DMS153 treated with DMSO at 0.1 percent for 48 hours (cell line): ENCODE data around the gene MAFG.
"Not testable (repeated sequence)": the region's sequence is repeated elsewhere in the genome, so short reads cannot be mapped to it uniquely, and the experiment has no call there.

Source experiments
- DNase-seq: peaks from one replicate; lab custom pipeline; 2025; ENCODE audit not compliant: unreplicated experiment; lab: John Stamatoyannopoulos, UW

MAFG gene

DNA sequence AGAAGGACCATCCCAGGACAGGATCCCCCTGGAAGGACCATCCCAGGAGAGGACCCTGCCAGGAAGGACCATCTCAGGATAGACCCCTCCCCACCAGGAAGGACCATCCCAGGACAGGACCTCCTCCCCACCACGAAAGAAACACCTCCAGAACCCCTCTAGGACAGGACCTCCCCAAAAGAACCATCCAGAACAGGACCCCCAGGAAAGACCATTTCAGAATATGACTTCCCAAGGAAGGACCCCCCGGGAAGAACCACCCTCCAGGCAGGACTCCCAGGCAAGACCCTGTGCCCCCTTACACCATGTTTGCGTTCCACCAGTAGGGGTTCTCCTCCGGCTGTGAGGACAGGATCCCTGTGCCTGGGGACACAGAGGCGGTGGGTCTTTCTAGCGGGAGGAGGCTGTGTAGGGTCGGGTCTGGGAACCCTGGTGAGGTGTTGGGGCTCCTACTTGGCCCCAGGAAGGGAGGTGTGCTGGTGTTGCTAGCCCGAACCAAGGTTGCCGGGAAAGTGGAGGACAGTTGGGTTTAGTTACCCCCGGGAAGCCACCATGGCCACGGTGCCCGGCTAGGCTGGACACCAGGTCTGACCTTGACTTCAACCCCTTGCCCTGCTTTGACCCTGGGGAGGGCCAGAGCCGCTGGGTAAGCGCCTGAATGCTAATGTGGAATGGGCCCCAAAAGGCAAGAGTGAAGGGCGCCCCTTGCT, 31.3 kb upstream of the MAFG start:
- DNase-seq = no peak

GRCh38 chr17:81957691-81958432, 30.3 kb upstream of the MAFG start:
- no peak for DNase-seq

- DNase-seq = no peak
Measured at GRCh38 chr17:81956607-81957589, 29.4 kb upstream of the MAFG start.

GRCh38 chr17:81955756-81956544, 28.4 kb upstream of the MAFG start:
- no peak for DNase-seq

DNA sequence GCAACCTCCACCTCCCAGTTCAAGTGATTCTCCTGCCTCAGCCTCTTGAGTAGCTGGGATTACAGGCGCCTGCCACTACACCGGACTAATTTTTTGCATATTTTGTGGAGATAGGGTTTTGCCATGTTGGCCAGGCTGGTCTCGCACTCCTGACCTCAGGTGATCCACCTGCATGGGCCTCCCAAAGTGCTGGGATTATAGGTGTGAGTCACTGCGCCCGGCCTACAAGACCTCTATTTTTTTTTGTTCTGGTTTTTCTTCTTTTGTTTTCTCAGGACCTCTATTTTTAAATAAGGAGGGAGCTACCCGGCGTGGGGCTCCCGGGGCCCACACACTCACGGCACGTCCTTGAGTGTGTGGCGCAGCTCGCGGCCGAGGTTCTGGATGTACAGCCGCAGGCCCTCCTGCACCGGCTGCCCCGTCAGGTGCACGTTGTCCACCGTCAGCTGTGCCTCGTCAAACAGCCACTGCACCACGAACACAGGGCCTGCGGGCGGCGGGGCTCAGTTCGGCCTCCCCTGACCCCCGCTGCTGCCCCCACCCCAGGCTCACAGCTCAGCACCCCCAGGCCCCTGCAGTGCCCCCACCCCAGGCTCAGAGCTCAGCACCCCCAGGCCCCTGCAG, 27.6 kb upstream of the MAFG start:
- no peak for DNase-seq

GRCh38 chr17:81954131-81955057, 26.9 kb upstream of the MAFG start:
- DNase-seq = no peak

GRCh38 chr17:81953443-81953842, 25.9 kb upstream of the MAFG start:
- not testable (repeated sequence) for DNase-seq

DNA sequence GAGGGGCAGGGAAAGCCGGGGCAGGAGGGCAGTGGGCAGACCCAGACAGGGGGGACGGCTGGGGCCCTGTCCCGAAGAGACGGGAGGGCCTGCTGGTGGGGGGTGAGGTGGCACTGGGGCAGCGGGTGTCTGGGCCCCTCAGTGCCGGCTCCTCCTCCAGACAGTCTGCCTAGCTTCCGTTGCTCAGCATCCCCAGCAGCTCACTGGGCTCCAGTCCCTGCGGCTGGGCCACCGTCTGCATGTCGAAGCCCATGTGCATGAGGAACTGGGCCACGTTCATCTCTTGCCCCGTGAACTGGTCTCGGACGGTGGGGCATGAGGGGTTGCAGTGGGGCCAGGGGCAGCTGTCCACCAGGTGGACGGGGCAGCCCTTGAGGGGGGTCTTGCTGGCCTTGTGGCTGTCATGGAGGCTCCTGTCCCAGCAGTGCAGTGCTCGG, 25.3 kb upstream of the MAFG start:
- no peak for DNase-seq

- no peak for DNase-seq
Measured at GRCh38 chr17:81951785-81952684, 24.5 kb upstream of the MAFG start.

DNA sequence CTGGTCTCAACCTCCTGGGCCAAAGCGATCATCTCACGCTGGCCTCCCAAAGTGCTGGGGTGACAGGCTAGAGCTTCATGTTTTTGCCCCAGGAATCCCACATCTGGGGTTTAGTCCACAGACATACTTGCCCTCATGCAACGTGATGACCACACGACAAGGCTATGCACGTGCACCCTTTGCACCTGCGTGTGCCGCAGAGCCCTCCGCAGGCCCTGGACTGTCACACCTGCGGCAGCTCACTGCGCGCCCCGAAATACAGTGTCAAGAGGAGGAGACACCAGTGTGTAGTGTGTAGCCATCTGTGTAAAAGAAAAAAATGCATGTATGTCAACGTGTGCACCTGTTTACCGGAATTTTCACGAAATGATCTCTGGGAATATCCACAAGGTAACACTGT, 23.0 kb upstream of the MAFG start:
- DNase-seq = no peak

DNA sequence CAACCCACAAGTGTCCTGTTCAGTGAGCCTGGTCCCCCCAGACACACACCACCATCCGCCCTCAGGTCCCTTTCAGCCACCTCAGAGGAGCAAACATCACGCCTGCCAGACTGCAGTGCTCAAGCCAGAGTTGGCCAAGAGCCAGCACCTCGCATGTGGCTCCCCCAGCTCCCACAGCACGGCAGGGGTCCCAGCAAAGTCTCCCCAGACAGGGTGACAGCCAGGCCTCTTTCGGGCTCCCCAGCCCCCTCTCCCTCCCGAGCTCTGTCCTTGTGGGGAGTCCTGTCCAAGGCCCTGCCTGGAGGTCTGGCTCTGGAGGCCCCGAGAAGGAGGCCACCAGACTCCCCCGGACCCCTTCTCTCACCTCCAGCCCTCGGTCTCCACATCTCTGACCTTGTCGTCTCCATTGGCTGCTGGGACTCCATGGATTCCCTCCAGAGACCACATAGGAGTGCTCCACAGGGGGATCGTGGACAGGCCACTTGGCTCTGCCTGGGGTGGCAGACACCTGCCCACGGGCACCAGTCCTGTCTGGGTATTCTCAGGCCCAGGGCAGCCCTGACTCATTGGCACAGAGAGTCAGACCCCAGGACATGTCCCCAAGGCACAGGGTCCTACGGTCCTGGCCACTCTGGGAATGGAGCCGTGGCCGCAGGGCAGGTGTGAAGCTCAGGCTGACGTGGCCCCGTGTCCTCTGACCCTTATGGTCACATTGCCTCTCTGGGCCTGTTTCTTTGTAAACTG, 21.3 kb upstream of the MAFG start:
- no peak for DNase-seq

GRCh38 chr17:81947189-81947588, 19.7 kb upstream of the MAFG start, which contains the start of gene MYADML2:
Gene MYADML2, minus strand, starts transcription at chr17:81947233. Its CDS starts 5,492 bp downstream, at chr17:81941741.
- DNase-seq = no peak

GRCh38 chr17:81944858-81945257, 17.3 kb upstream of the MAFG start:
- DNase-seq = no peak

DNA sequence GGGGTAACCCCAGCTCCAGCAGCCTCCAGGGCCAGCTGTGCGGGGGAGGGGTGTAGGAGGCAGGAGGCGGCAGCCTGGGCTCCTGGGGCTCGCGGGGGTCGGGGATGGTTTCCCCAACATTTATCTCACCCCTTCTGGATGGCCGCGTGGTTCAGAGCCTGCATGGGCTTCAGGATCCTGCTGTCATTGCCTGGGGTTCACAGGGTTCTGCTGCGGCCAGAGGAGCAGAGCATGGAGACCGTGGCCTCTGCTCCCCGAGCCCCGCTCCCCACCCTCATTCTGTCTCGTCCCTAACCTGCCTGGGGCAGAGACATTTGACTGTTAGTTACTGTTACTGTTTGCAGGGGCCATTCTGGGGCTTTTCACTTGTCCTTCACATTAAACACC, 14.6 kb upstream of the MAFG start:
- no peak for DNase-seq

- DNase-seq = no peak
Measured at GRCh38 chr17:81941484-81942166, 14.1 kb upstream of the MAFG start.

- DNase-seq = no peak
Measured at GRCh38 chr17:81940538-81941483, 13.3 kb upstream of the MAFG start.
